Body of pancreas (tissue), 4 donors: ENCODE results near the gene POM121L12. TPM values are rescaled to one million over a fixed set of nuclear protein-coding genes. Genes with fewer than 3 reads are reported as not detected.

Experiments used
- ATAC-seq: fragments of 150-250 bp; one replicate; pipeline ENCODE4 v1.9.1; 2016
- DNase-seq, 4 donors: peaks; one replicate each; pipeline ENCODE4 v3.0.0-alpha.2; 2019
- H3K27ac ChIP-seq, 4 donors: fragments of 200-600 bp; sonication (generic); 1 replicate in 3 of 4; 2 replicates in 1 of 4; pipeline versions ENCODE4 v1.5.1 to v1.6.1; 2016 to 2019; ENCODE audit warnings: mild to moderate bottlenecking in 1 of 4, mixed read lengths in 1 of 4, moderate library complexity in 1 of 4
- H3K27me3 ChIP-seq, 2 donors: fragments of 200-600 bp; sonication (generic); one replicate each; pipeline ENCODE4 v1.6.0; 2016; ENCODE audit warnings: mild to moderate bottlenecking in 1 of 2
- H3K36me3 ChIP-seq, 2 donors: fragments of 200-600 bp; sonication (generic); replicated peaks in 1 of 2; 2 replicates each; pipeline ENCODE4 v1.5.1; 2016; ENCODE audit warnings: low read depth in 2 of 2; ENCODE audit not compliant: insufficient read depth in 1 of 2
- H3K4me1 ChIP-seq: fragments of 200-600 bp; sonication (generic); one replicate; pipeline ENCODE4 v1.6.0; 2016
- H3K4me3 ChIP-seq, 2 donors: fragments of 200-600 bp; sonication (generic); 1 replicate in 1 of 2; 2 replicates in 1 of 2; pipeline ENCODE4 v1.5.1; 2016 to 2019
- H3K9me3 ChIP-seq, 3 donors: fragments of 200-600 bp; sonication (generic); 1 replicate in 2 of 3; 2 replicates in 1 of 3; pipeline ENCODE4 v1.5.1; 2016
- POLR2A ChIP-seq, 3 donors: fragments of 450-650 bp; IDR thresholded peaks; one replicate each; pipeline ENCODE4 v1.6.1; 2016; ENCODE audit warnings: antibody characterized with exemption in 3 of 3, mild to moderate bottlenecking in 2 of 3
- WGBS, 2 donors: methylation state at CpG; one replicate each; pipeline ENCODE4 v1.1.5; 2017; 5-methylcytosine and 5-hydroxymethylcytosine counted together
- intact Hi-C: fragments of 100-400 bp; cut with DNase I; formaldehyde crosslinking; loops from one replicate; pipeline ENCODE4 v1.15.1; 2023
- total RNA-seq, 2 donors: library from RNA; depleted of rRNA; stranded (reverse); fragments of >200 nt; gene quantifications; one replicate each; pipeline ENCODE4 v1.1.0, GENCODE V29; 2016
- TF ChIP-seq, protein P1 (sequence below), 7 experiments: fragments of 450-650 bp in 4 of 7; fragments of 200-600 bp in 3 of 7; sonication (generic) in 3 of 7; IDR thresholded peaks; one replicate each; pipeline ENCODE4 v1.5.1; 2016 to 2019; ENCODE audit warnings: antibody characterized with exemption in 7 of 7

POM121L12 gene
- total RNA-seq, 2 donors from 2014 or later, result not detected

- Histone ChIP-seq H3K4me1 (no peaks in the 10 kb centered on the region), H3K4me3 (no peak overlapping the region), H3K27me3 (no peaks in the 10 kb centered on the region), H3K27ac (no peak overlapping the region), H3K36me3 (no peaks in the 10 kb centered on the region), H3K9me3 (no peaks in the 10 kb centered on the region)
- WGBS, 2 donors, result 79 to 90% methylated on average over 1 of the region's 1 CpG
- DNase-seq (no peak), ATAC-seq (no peak)
- intact Hi-C loops, result no loop called here
- no peak for TF ChIP-seq POLR2A (IDR thresholded peaks at IDR 0.05)
- TF ChIP-seq, protein P1, sequence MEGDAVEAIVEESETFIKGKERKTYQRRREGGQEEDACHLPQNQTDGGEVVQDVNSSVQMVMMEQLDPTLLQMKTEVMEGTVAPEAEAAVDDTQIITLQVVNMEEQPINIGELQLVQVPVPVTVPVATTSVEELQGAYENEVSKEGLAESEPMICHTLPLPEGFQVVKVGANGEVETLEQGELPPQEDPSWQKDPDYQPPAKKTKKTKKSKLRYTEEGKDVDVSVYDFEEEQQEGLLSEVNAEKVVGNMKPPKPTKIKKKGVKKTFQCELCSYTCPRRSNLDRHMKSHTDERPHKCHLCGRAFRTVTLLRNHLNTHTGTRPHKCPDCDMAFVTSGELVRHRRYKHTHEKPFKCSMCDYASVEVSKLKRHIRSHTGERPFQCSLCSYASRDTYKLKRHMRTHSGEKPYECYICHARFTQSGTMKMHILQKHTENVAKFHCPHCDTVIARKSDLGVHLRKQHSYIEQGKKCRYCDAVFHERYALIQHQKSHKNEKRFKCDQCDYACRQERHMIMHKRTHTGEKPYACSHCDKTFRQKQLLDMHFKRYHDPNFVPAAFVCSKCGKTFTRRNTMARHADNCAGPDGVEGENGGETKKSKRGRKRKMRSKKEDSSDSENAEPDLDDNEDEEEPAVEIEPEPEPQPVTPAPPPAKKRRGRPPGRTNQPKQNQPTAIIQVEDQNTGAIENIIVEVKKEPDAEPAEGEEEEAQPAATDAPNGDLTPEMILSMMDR (IDR thresholded peaks at IDR 0.05), result no peak
These were observed 24.6 kb downstream of the POM121L12 start for GRCh38 chr7:53060066-53060465.

DNA sequence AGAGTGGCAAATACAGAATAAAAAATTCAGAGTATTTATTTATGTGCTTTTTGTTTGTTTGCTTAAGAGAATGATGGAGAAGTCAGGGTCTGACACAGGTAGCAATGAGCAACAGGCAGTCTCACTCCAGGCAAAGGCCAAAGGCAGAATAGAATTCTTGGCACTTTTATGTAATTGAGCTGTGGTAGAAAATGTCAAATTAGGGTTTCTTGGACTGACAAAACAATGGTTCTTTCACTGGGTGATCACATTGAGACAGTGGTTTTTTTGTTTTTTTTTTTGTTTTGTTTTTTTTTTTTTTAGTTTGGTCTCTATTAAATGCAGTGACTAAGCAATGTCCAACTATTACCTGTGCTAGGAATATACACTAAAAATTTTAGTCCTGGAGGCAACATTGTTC lies 27.4 kb downstream of the POM121L12 start:
- no peak for TF ChIP-seq POLR2A (IDR thresholded peaks at IDR 0.05)
- TF ChIP-seq, protein P1 (IDR thresholded peaks at IDR 0.05), result no peak
- H3K9me3 ChIP-seq, result peaks cover 0 to 4% (median 0%) of the 10 kb centered on the region in 3 donors
- intact Hi-C loops, result no loop called here
- ATAC-seq (no peak), DNase-seq (no peak)
- no peaks in the 10 kb centered on the region for H3K4me1 ChIP-seq
- H3K27ac ChIP-seq, result no peak overlapping the region
- no peaks in the 10 kb centered on the region for H3K36me3 ChIP-seq
- H3K27me3 ChIP-seq, result no peaks in the 10 kb centered on the region
- no peak overlapping the region for H3K4me3 ChIP-seq

DNA sequence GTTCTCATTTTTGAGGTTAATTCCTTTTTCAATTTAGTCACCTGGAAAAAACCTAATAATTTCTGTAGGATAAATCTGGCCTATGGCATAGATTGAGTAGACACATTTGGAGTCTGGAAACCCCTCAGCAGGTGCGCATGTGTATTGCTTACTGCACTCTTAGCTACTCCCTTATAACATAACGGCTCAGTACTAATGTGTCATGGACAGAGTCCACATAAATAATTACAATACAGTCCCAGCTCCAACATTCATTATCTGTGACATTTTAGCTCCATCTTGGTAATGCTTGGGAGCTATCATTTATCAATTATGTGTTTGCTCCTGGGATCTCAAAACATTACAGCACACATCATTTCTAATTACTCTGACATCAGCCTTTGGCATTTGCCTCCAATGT lies 33.2 kb downstream of the POM121L12 start:
- TF ChIP-seq, protein P1 (IDR thresholded peaks at IDR 0.05), result no peak
- no peak for TF ChIP-seq POLR2A (IDR thresholded peaks at IDR 0.05)
- no peak for DNase-seq

DNA sequence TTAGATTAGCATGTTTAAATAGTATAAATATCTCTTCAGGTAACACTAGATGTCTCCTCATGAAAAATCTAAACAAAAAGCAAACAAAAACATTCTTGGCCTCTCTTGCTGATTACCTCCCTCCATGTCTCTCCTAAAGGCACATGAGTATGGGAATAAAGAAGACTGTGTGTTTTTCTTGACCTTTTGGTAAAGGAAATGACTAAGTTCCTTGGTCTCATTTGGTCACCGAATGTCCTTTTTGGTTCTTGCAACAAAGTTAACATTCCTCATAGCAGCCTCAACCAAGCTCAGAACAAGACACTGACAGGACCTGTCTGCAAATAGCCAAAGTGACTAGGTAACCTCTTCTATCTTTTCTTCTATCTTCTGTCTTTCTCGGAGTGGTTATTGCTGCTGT lies 35.5 kb downstream of the POM121L12 start:
- H3K4me1 ChIP-seq, result no peaks in the 10 kb centered on the region
- intact Hi-C loops, result no loop called here
- no peaks in the 10 kb centered on the region for H3K27me3 ChIP-seq
- no peak overlapping the region for H3K4me3 ChIP-seq
- peaks cover 0 to 2% (median 0%) of the 10 kb centered on the region in 3 donors for H3K9me3 ChIP-seq
- ATAC-seq (no peak), DNase-seq (no peak)
- no peaks in the 10 kb centered on the region for H3K36me3 ChIP-seq
- WGBS, 2 donors, result 47 to 50% methylated on average over 2 of the region's 2 CpGs
- TF ChIP-seq, protein P1 (IDR thresholded peaks at IDR 0.05), result no peak
- no peak for TF ChIP-seq POLR2A (IDR thresholded peaks at IDR 0.05)
- H3K27ac ChIP-seq, result no peak overlapping the region

More for the DNA sequence above, 33.2 kb downstream of the POM121L12 start:
- Histone ChIP-seq H3K27ac (no peak overlapping the region), H3K4me3 (no peak overlapping the region), H3K9me3 (peaks cover 0 to 4% (median 0%) of the 10 kb centered on the region in 3 donors), H3K36me3 (no peaks in the 10 kb centered on the region), H3K27me3 (no peaks in the 10 kb centered on the region), H3K4me1 (no peaks in the 10 kb centered on the region)
- intact Hi-C loops, result no loop called here
- WGBS, 2 donors, result 69 to 72% methylated on average over 2 of the region's 2 CpGs
- ATAC-seq, result no peak
